ENCODE data around the gene PCBP2. TPM values are rescaled to one million over a fixed set of nuclear protein-coding genes. Genes with fewer than 3 reads are reported as not detected.

Gene PCBP2
- total RNA-seq, 2 donors from 2014 or later = 322 to 534 TPM

- Histone ChIP-seq H3K36me3 (peaks cover 39 to 46% of the 10 kb centered on the region in 2 donors), H3K9me3 (no peaks in the 10 kb centered on the region), H3K4me3 (no peak overlapping the region), H3K27me3 (replicated peaks; ENCODE audit: insufficient read depth) (no peaks in the 10 kb centered on the region), H3K27ac (no peak overlapping the region), H3K4me1 (replicated peaks) (peaks cover 5% of the 10 kb centered on the region)
- 61% methylated on average over 5 of the region's 5 CpGs for WGBS
- no peak for TF ChIP-seq POLR2AphosphoS5 (IDR thresholded peaks at IDR 0.05)
- no peak for TF ChIP-seq POLR2A (IDR thresholded peaks at IDR 0.05)
- TF ChIP-seq CTCF (IDR thresholded peaks at IDR 0.05) = no peak
- DNase-seq (ENCODE audit: low spot score) = no peak
- intact Hi-C loops (cut with DNase I) = no loop called here
Measured at GRCh38 chr12:53467082-53467481, 15.2 kb downstream of the PCBP2 start.

- DNase-seq (ENCODE audit: low spot score) = no peak
- TF ChIP-seq POLR2A (IDR thresholded peaks at IDR 0.05) = no peak
- TF ChIP-seq POLR2AphosphoS5 (IDR thresholded peaks at IDR 0.05) = no peak
- TF ChIP-seq CTCF (IDR thresholded peaks at IDR 0.05) = no peak
- Histone ChIP-seq H3K4me1 (replicated peaks) (peaks cover 6% of the 10 kb centered on the region), H3K4me3 (no peak overlapping the region), H3K9me3 (no peaks in the 10 kb centered on the region), H3K27ac (no peak overlapping the region), H3K36me3 (peaks cover 31 to 38% of the 10 kb centered on the region in 2 donors), H3K27me3 (replicated peaks; ENCODE audit: insufficient read depth) (no peaks in the 10 kb centered on the region)
- 59% methylated on average over 2 of the region's 2 CpGs for WGBS
- intact Hi-C loops (cut with DNase I) = no loop called here
Measured at GRCh38 chr12:53467880-53468279, 16.0 kb downstream of the PCBP2 start.

GRCh38 chr12:53468282-53468681 lies 16.4 kb downstream of the PCBP2 start:
- peaks cover 5% of the 10 kb centered on the region for H3K4me1 ChIP-seq (replicated peaks)
- no peak for DNase-seq (ENCODE audit: low spot score)
- H3K27me3 ChIP-seq (replicated peaks; ENCODE audit: insufficient read depth) = no peaks in the 10 kb centered on the region
- no peaks in the 10 kb centered on the region for H3K9me3 ChIP-seq
- intact Hi-C loops (cut with DNase I) = no loop called here
- TF ChIP-seq POLR2AphosphoS5 (IDR thresholded peaks at IDR 0.05) (no peak), POLR2A (IDR thresholded peaks at IDR 0.05) (no peak), CTCF (IDR thresholded peaks at IDR 0.05) (no peak)
- H3K27ac ChIP-seq = no peak overlapping the region
- H3K36me3 ChIP-seq = peaks cover 31 to 34% of the 10 kb centered on the region in 2 donors
- H3K4me3 ChIP-seq = no peak overlapping the region
- WGBS = 67% methylated on average over 1 of the region's 1 CpG

GRCh38 chr12:53472056-53472582 lies 20.2 kb downstream of the PCBP2 start:
- H3K36me3 ChIP-seq = peaks cover 19 to 23% of the 10 kb centered on the region in 2 donors
- DNase-seq (ENCODE audit: low spot score) = no peak
- WGBS = 96% methylated on average over 1 of the region's 1 CpG
- H3K9me3 ChIP-seq = no peaks in the 10 kb centered on the region
- no peak overlapping the region for H3K27ac ChIP-seq
- no peaks in the 10 kb centered on the region for H3K27me3 ChIP-seq (replicated peaks; ENCODE audit: insufficient read depth)
- no peak overlapping the region for H3K4me3 ChIP-seq
- intact Hi-C loops (cut with DNase I) = no loop called here
- TF ChIP-seq POLR2A (IDR thresholded peaks at IDR 0.05) = no peak
- TF ChIP-seq POLR2AphosphoS5 (IDR thresholded peaks at IDR 0.05) = no peak
- TF ChIP-seq CTCF (IDR thresholded peaks at IDR 0.05) = no peak
- peaks cover 14% of the 10 kb centered on the region for H3K4me1 ChIP-seq (replicated peaks)

GRCh38 chr12:53474077-53474476 lies 22.2 kb downstream of the PCBP2 start:
- no peaks in the 10 kb centered on the region for H3K27me3 ChIP-seq (replicated peaks; ENCODE audit: insufficient read depth)
- intact Hi-C loops (cut with DNase I) = no loop called here
- TF ChIP-seq CTCF (IDR thresholded peaks at IDR 0.05) (no peak), POLR2AphosphoS5 (IDR thresholded peaks at IDR 0.05) (no peak), POLR2A (IDR thresholded peaks at IDR 0.05) (no peak)
- peaks cover 14% of the 10 kb centered on the region for H3K4me1 ChIP-seq (replicated peaks)
- no peak for DNase-seq (ENCODE audit: low spot score)
- H3K27ac ChIP-seq = no peak overlapping the region
- peaks cover 10 to 19% of the 10 kb centered on the region in 2 donors for H3K36me3 ChIP-seq
- H3K9me3 ChIP-seq = no peaks in the 10 kb centered on the region
- WGBS = 79% methylated on average over 2 of the region's 2 CpGs
- no peak overlapping the region for H3K4me3 ChIP-seq

All from prostate gland (tissue), 2 donors.